ENCODE results near the gene NR1H2.

- TF ChIP-seq CTCF (conservative IDR thresholded peaks at IDR 0.05; ENCODE audit: low read depth in 2 of 2) (no peak), POLR2AphosphoS5 (IDR thresholded peaks at IDR 0.05; ENCODE audit: low read depth) (no peak), EZH2phosphoT487 (IDR thresholded peaks at IDR 0.05; ENCODE audit: unreplicated experiment) (no peak), STAT1 (IDR thresholded peaks at IDR 0.05; ENCODE audit: unreplicated experiment) (no peak), EZH2 (IDR thresholded peaks at IDR 0.05; ENCODE audit: low read depth, unreplicated experiment) (no peak), JUNB (IDR thresholded peaks at IDR 0.05; ENCODE audit: unreplicated experiment) (no peak), REST (IDR thresholded peaks at IDR 0.05; ENCODE audit: unreplicated experiment) (no peak)
Measured at GRCh38 chr19:50356691-50357177, 19.5 kb upstream of the NR1H2 start.

Measured in GM23338 (cell line).